ENCODE measurements around the gene GAB2.

GAB2 gene

GRCh38 chr11:78349114-78349513 is 68.5 kb downstream of the GAB2 start:
- no peaks in the 10 kb centered on the region for H3K36me3 ChIP-seq (ENCODE audit: control insufficient read depth, insufficient read depth, low read length)
- H3K27ac ChIP-seq (ENCODE audit: insufficient read depth, low read length, poor library complexity, severe bottlenecking): no peak overlapping the region
- no peaks in the 10 kb centered on the region for H3K4me1 ChIP-seq (ENCODE audit: control insufficient read depth, insufficient read depth, low read length, poor library complexity, severe bottlenecking)
- no peak overlapping the region for H3K4me3 ChIP-seq (ENCODE audit: insufficient read depth, low read depth, low read length, poor library complexity, severe bottlenecking)
- no peaks in the 10 kb centered on the region for H3K27me3 ChIP-seq (replicated peaks; ENCODE audit: control insufficient read depth, insufficient read depth, low read length, poor library complexity, severe bottlenecking)
- no peak for DNase-seq
- H3K9me3 ChIP-seq (ENCODE audit: control insufficient read depth, low read length): no peaks in the 10 kb centered on the region

GRCh38 chr11:78347956-78348355 is 69.7 kb downstream of the GAB2 start:
- DNase-seq: no peak
- H3K4me3 ChIP-seq (ENCODE audit: insufficient read depth, low read depth, low read length, poor library complexity, severe bottlenecking): no peak overlapping the region
- no peaks in the 10 kb centered on the region for H3K9me3 ChIP-seq (ENCODE audit: control insufficient read depth, low read length)
- no peaks in the 10 kb centered on the region for H3K36me3 ChIP-seq (ENCODE audit: control insufficient read depth, insufficient read depth, low read length)
- no peak overlapping the region for H3K27ac ChIP-seq (ENCODE audit: insufficient read depth, low read length, poor library complexity, severe bottlenecking)
- no peaks in the 10 kb centered on the region for H3K4me1 ChIP-seq (ENCODE audit: control insufficient read depth, insufficient read depth, low read length, poor library complexity, severe bottlenecking)
- H3K27me3 ChIP-seq (replicated peaks; ENCODE audit: control insufficient read depth, insufficient read depth, low read length, poor library complexity, severe bottlenecking): no peaks in the 10 kb centered on the region

DNA sequence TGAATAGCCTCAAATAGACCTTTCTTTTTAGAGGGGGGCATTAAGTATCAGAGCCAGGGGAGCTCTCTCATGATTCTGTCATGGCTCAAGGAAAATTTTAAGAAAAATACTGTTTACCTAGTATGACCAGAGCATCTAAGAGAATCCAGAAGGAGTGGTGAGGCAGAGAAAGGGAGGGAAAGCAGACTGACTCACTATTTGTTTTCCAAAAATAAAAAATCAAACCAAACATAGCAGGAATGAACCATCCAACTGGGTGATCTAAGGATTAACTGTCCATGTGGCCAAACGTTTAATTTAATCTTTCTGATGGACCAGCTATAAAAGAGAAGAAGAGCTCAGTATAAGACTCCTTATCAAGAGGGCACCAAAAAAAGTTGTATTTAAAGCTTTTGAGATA is 70.8 kb downstream of the GAB2 start:
- H3K4me1 ChIP-seq (ENCODE audit: control insufficient read depth, insufficient read depth, low read length, poor library complexity, severe bottlenecking): no peaks in the 10 kb centered on the region
- H3K36me3 ChIP-seq (ENCODE audit: control insufficient read depth, insufficient read depth, low read length): no peaks in the 10 kb centered on the region
- no peaks in the 10 kb centered on the region for H3K27me3 ChIP-seq (replicated peaks; ENCODE audit: control insufficient read depth, insufficient read depth, low read length, poor library complexity, severe bottlenecking)

DNA sequence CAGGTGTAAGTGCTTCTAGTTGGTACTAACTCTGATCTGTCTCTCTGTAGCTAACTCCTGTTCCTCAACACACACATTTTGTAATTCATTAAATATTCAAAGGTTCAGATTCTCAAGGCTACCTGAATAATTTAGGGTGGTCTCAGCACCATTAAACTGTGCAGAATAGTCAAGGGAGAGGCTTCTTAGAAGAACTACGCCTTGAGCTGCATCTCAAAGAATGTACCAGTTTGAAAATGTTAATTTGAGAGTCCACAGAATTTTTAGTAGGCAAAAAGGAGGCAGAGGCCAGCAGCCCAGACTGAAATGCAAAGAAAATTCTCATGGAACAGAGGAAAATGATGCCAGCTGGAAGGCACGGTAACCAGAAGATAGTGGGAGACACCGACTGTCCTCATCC is 72.2 kb downstream of the GAB2 start:
- Histone ChIP-seq H3K4me1 (ENCODE audit: control insufficient read depth, insufficient read depth, low read length, poor library complexity, severe bottlenecking) (no peaks in the 10 kb centered on the region), H3K4me3 (ENCODE audit: insufficient read depth, low read depth, low read length, poor library complexity, severe bottlenecking) (no peak overlapping the region), H3K36me3 (ENCODE audit: control insufficient read depth, insufficient read depth, low read length) (no peaks in the 10 kb centered on the region), H3K27me3 (replicated peaks; ENCODE audit: control insufficient read depth, insufficient read depth, low read length, poor library complexity, severe bottlenecking) (no peaks in the 10 kb centered on the region), H3K9me3 (ENCODE audit: control insufficient read depth, low read length) (no peaks in the 10 kb centered on the region), H3K27ac (ENCODE audit: insufficient read depth, low read length, poor library complexity, severe bottlenecking) (no peak overlapping the region)
- no peak for DNase-seq

More for the DNA sequence above, 70.8 kb downstream of the GAB2 start:
- DNase-seq: no peak
- no peaks in the 10 kb centered on the region for H3K9me3 ChIP-seq (ENCODE audit: control insufficient read depth, low read length)
- no peak overlapping the region for H3K4me3 ChIP-seq (ENCODE audit: insufficient read depth, low read depth, low read length, poor library complexity, severe bottlenecking)
- no peak overlapping the region for H3K27ac ChIP-seq (ENCODE audit: insufficient read depth, low read length, poor library complexity, severe bottlenecking)

- no peaks in the 10 kb centered on the region for H3K4me1 ChIP-seq (ENCODE audit: control insufficient read depth, insufficient read depth, low read length, poor library complexity, severe bottlenecking)
- no peaks in the 10 kb centered on the region for H3K9me3 ChIP-seq (ENCODE audit: control insufficient read depth, low read length)
- no peaks in the 10 kb centered on the region for H3K36me3 ChIP-seq (ENCODE audit: control insufficient read depth, insufficient read depth, low read length)
- no peak overlapping the region for H3K27ac ChIP-seq (ENCODE audit: insufficient read depth, low read length, poor library complexity, severe bottlenecking)
- H3K4me3 ChIP-seq (ENCODE audit: insufficient read depth, low read depth, low read length, poor library complexity, severe bottlenecking): no peak overlapping the region
- no peak for DNase-seq
- no peaks in the 10 kb centered on the region for H3K27me3 ChIP-seq (replicated peaks; ENCODE audit: control insufficient read depth, insufficient read depth, low read length, poor library complexity, severe bottlenecking)
These were observed 72.9 kb downstream of the GAB2 start for GRCh38 chr11:78344676-78345075.

GRCh38 chr11:78344094-78344493 is 73.5 kb downstream of the GAB2 start:
- H3K36me3 ChIP-seq (ENCODE audit: control insufficient read depth, insufficient read depth, low read length): no peaks in the 10 kb centered on the region
- H3K4me3 ChIP-seq (ENCODE audit: insufficient read depth, low read depth, low read length, poor library complexity, severe bottlenecking): no peak overlapping the region
- H3K4me1 ChIP-seq (ENCODE audit: control insufficient read depth, insufficient read depth, low read length, poor library complexity, severe bottlenecking): no peaks in the 10 kb centered on the region
- no peak overlapping the region for H3K27ac ChIP-seq (ENCODE audit: insufficient read depth, low read length, poor library complexity, severe bottlenecking)
- no peaks in the 10 kb centered on the region for H3K27me3 ChIP-seq (replicated peaks; ENCODE audit: control insufficient read depth, insufficient read depth, low read length, poor library complexity, severe bottlenecking)
- no peak for DNase-seq
- no peaks in the 10 kb centered on the region for H3K9me3 ChIP-seq (ENCODE audit: control insufficient read depth, low read length)

GRCh38 chr11:78343303-78343702 is 74.3 kb downstream of the GAB2 start:
- no peaks in the 10 kb centered on the region for H3K27me3 ChIP-seq (replicated peaks; ENCODE audit: control insufficient read depth, insufficient read depth, low read length, poor library complexity, severe bottlenecking)
- no peak for DNase-seq
- H3K27ac ChIP-seq (ENCODE audit: insufficient read depth, low read length, poor library complexity, severe bottlenecking): no peak overlapping the region
- no peak overlapping the region for H3K4me3 ChIP-seq (ENCODE audit: insufficient read depth, low read depth, low read length, poor library complexity, severe bottlenecking)
- H3K9me3 ChIP-seq (ENCODE audit: control insufficient read depth, low read length): no peaks in the 10 kb centered on the region
- H3K36me3 ChIP-seq (ENCODE audit: control insufficient read depth, insufficient read depth, low read length): no peaks in the 10 kb centered on the region
- no peaks in the 10 kb centered on the region for H3K4me1 ChIP-seq (ENCODE audit: control insufficient read depth, insufficient read depth, low read length, poor library complexity, severe bottlenecking)

DNA sequence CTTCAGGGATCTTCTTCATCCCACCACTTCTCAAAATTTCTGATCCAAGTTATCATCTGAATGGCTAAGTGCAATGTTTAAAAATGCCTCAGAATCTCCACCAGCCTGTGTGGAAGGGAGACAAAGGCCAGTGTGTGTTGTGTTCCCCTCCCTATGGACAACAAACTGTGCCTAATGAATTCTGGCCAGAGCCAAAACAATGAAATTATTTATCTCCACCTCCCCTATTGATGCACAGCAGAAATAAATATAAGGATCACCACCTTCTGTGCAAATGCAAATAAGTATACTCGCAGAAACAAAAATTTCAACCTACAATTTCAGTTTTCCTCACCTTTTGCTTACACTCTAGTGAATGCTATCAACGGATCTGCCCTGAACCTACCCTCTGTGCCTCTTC is 75.8 kb downstream of the GAB2 start:
- no peak for DNase-seq
- Histone ChIP-seq H3K36me3 (ENCODE audit: control insufficient read depth, insufficient read depth, low read length) (no peaks in the 10 kb centered on the region), H3K27me3 (replicated peaks; ENCODE audit: control insufficient read depth, insufficient read depth, low read length, poor library complexity, severe bottlenecking) (no peaks in the 10 kb centered on the region), H3K4me1 (ENCODE audit: control insufficient read depth, insufficient read depth, low read length, poor library complexity, severe bottlenecking) (no peaks in the 10 kb centered on the region), H3K27ac (ENCODE audit: insufficient read depth, low read length, poor library complexity, severe bottlenecking) (no peak overlapping the region), H3K4me3 (ENCODE audit: insufficient read depth, low read depth, low read length, poor library complexity, severe bottlenecking) (no peak overlapping the region), H3K9me3 (ENCODE audit: control insufficient read depth, low read length) (no peaks in the 10 kb centered on the region)

DNA sequence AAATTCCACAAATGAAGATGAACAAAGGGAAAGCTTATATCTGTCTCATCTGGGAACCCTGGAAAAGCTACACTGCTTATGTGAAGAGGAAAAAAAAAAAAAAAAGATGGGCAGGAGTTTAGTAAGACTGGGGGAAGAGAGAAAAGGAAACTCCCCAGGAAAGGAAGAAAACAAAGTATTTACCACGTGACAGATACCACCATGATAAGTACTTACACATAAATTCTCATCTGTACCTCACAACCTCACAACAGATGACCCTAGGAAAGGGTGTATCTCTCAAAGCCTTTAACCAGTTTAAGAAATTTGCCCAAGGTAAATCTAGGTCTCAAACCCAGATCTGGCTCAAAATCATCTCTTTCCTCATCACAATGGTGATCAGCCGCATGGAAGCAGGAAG is 77.1 kb downstream of the GAB2 start:
- Histone ChIP-seq H3K9me3 (ENCODE audit: control insufficient read depth, low read length) (no peaks in the 10 kb centered on the region), H3K4me1 (ENCODE audit: control insufficient read depth, insufficient read depth, low read length, poor library complexity, severe bottlenecking) (no peaks in the 10 kb centered on the region), H3K27me3 (replicated peaks; ENCODE audit: control insufficient read depth, insufficient read depth, low read length, poor library complexity, severe bottlenecking) (no peaks in the 10 kb centered on the region), H3K36me3 (ENCODE audit: control insufficient read depth, insufficient read depth, low read length) (no peaks in the 10 kb centered on the region), H3K4me3 (ENCODE audit: insufficient read depth, low read depth, low read length, poor library complexity, severe bottlenecking) (no peak overlapping the region), H3K27ac (ENCODE audit: insufficient read depth, low read length, poor library complexity, severe bottlenecking) (no peak overlapping the region)
- no peak for DNase-seq

GRCh38 chr11:78339945-78340344 is 77.7 kb downstream of the GAB2 start:
- no peaks in the 10 kb centered on the region for H3K36me3 ChIP-seq (ENCODE audit: control insufficient read depth, insufficient read depth, low read length)
- H3K27ac ChIP-seq (ENCODE audit: insufficient read depth, low read length, poor library complexity, severe bottlenecking): no peak overlapping the region

GRCh38 chr11:78339483-78339882 is 78.1 kb downstream of the GAB2 start:
- no peaks in the 10 kb centered on the region for H3K9me3 ChIP-seq (ENCODE audit: control insufficient read depth, low read length)
- DNase-seq: no peak
- H3K27me3 ChIP-seq (replicated peaks; ENCODE audit: control insufficient read depth, insufficient read depth, low read length, poor library complexity, severe bottlenecking): no peaks in the 10 kb centered on the region
- H3K4me3 ChIP-seq (ENCODE audit: insufficient read depth, low read depth, low read length, poor library complexity, severe bottlenecking): no peak overlapping the region
- no peaks in the 10 kb centered on the region for H3K36me3 ChIP-seq (ENCODE audit: control insufficient read depth, insufficient read depth, low read length)
- H3K4me1 ChIP-seq (ENCODE audit: control insufficient read depth, insufficient read depth, low read length, poor library complexity, severe bottlenecking): no peaks in the 10 kb centered on the region
- no peak overlapping the region for H3K27ac ChIP-seq (ENCODE audit: insufficient read depth, low read length, poor library complexity, severe bottlenecking)

More at GRCh38 chr11:78339945-78340344, 77.7 kb downstream of the GAB2 start:
- no peak for DNase-seq
- no peaks in the 10 kb centered on the region for H3K9me3 ChIP-seq (ENCODE audit: control insufficient read depth, low read length)
- H3K4me1 ChIP-seq (ENCODE audit: control insufficient read depth, insufficient read depth, low read length, poor library complexity, severe bottlenecking): no peaks in the 10 kb centered on the region
- H3K27me3 ChIP-seq (replicated peaks; ENCODE audit: control insufficient read depth, insufficient read depth, low read length, poor library complexity, severe bottlenecking): no peaks in the 10 kb centered on the region
- no peak overlapping the region for H3K4me3 ChIP-seq (ENCODE audit: insufficient read depth, low read depth, low read length, poor library complexity, severe bottlenecking)
